Progenitor cell of endocrine pancreas (in vitro differentiated cells): ENCODE measurements around the gene ARHGAP25. TPM values are rescaled to one million over a fixed set of nuclear protein-coding genes. Genes with fewer than 3 reads are reported as not detected.

Experiments
- DNase-seq: peaks from one replicate; pipeline ENCODE4 v3.0.0; 2021; ENCODE audit warnings: low spot score; ENCODE audit not compliant: unreplicated experiment
- H3K27ac Mint-ChIP-seq: 2 replicates; pipeline ENCODE4 v1.8.0; 2021; ENCODE audit warnings: mild to moderate bottlenecking, moderate library complexity, mixed read lengths
- H3K27me3 Mint-ChIP-seq: 2 replicates; pipeline ENCODE4 v1.8.0; 2021; ENCODE audit warnings: mixed read lengths
- H3K36me3 Mint-ChIP-seq: 2 replicates; pipeline ENCODE4 v1.8.0; 2022; ENCODE audit warnings: mixed read lengths; ENCODE audit not compliant: insufficient read depth
- H3K4me1 Mint-ChIP-seq: 2 replicates; pipeline ENCODE4 v1.8.0; 2021; ENCODE audit warnings: low read depth, mixed read lengths
- H3K4me3 Mint-ChIP-seq: 2 replicates; pipeline ENCODE4 v1.8.0; 2021; ENCODE audit warnings: low read depth, mild to moderate bottlenecking, moderate library complexity, mixed read lengths
- H3K9me3 Mint-ChIP-seq: 2 replicates; pipeline ENCODE4 v1.8.0; 2021; ENCODE audit warnings: low read depth, mixed read lengths
- total RNA-seq: library from RNA; stranded (reverse); gene quantifications from 2 replicates; pipeline ENCODE4 v1.2.1, GENCODE V29; 2021
- TF ChIP-seq, protein P1 (sequence below): fragments of 200-600 bp; sonication (generic); IDR thresholded peaks from one replicate; pipeline ENCODE4 v1.5.0; 2021; ENCODE audit warnings: antibody characterized with exemption, mild to moderate bottlenecking; ENCODE audit not compliant: unreplicated experiment

Gene ARHGAP25
- total RNA-seq, 1 donor from 2014 or later, result 1.3 TPM

DNA sequence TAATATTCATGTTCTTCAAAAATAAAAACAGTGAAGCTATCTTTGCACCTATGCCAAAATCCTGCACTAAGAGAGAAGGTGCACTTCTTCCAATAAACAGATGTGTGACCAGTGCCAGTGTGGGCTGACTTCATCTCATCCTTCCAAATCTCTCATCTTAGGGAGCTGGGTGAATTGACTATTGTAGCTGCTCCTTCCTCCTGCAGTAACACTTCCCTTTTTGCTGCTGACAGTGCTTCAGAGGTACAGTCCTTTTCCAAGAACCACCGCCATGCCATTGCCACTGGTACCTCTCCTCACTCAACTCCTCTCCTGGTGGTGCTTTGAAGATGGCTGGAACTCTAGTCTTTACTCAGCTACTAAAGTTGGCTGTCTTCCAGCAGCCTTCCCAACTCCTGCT is 42.1 kb upstream of the ARHGAP25 start:
- Mint-ChIP-seq H3K4me3 (no peak overlapping the region), H3K27me3 (no peaks in the 10 kb centered on the region), H3K9me3 (peaks cover 7% of the 10 kb centered on the region), H3K27ac (no peak overlapping the region), H3K36me3 (no peaks in the 10 kb centered on the region), H3K4me1 (no peaks in the 10 kb centered on the region)
- TF ChIP-seq, protein P1, sequence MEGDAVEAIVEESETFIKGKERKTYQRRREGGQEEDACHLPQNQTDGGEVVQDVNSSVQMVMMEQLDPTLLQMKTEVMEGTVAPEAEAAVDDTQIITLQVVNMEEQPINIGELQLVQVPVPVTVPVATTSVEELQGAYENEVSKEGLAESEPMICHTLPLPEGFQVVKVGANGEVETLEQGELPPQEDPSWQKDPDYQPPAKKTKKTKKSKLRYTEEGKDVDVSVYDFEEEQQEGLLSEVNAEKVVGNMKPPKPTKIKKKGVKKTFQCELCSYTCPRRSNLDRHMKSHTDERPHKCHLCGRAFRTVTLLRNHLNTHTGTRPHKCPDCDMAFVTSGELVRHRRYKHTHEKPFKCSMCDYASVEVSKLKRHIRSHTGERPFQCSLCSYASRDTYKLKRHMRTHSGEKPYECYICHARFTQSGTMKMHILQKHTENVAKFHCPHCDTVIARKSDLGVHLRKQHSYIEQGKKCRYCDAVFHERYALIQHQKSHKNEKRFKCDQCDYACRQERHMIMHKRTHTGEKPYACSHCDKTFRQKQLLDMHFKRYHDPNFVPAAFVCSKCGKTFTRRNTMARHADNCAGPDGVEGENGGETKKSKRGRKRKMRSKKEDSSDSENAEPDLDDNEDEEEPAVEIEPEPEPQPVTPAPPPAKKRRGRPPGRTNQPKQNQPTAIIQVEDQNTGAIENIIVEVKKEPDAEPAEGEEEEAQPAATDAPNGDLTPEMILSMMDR, result no peak
- DNase-seq, result no peak

DNA sequence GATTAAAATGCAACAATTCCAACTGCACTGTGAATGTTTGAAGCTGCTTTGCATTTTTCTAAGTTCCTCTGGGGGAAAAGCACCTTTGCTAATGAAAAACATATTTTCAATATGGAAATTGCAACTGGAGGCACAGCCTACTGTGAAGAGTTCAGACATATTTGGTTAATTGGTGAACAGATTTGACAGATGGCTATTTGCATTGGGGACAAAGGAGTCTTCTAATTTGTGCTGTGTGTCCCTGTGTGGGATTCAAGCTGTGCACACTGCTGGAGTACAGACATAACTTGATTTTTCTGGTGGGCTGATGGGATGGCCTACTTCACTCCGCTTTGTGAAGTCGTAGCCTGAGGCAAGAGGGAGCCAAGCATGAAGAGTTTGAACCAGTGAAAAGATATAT is 40.7 kb upstream of the ARHGAP25 start:
- DNase-seq, result no peak
- Mint-ChIP-seq H3K4me3 (no peak overlapping the region), H3K4me1 (no peaks in the 10 kb centered on the region), H3K27ac (no peak overlapping the region), H3K9me3 (peaks cover 4% of the 10 kb centered on the region), H3K27me3 (no peaks in the 10 kb centered on the region), H3K36me3 (no peaks in the 10 kb centered on the region)
- TF ChIP-seq, protein P1, result no peak

DNA sequence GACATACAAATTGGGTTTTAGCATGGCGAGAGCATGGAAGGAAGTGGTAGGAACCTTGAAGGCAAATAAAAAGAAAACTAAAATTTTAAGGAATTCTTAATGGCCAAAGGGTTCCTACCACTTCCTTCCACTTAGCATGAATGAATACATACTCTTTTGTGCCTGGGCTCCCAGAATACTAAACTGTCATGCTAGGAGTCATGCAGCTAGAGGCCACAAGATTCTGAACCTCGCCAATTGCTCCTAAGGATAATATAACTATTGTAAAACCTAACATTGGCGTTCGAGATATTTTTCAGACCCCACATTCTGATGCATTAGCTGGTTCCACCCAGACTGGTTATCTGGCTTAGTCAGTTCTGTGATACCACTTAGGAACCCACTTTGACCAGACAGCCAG is 38.6 kb upstream of the ARHGAP25 start:
- H3K27me3 Mint-ChIP-seq, result no peaks in the 10 kb centered on the region

DNA sequence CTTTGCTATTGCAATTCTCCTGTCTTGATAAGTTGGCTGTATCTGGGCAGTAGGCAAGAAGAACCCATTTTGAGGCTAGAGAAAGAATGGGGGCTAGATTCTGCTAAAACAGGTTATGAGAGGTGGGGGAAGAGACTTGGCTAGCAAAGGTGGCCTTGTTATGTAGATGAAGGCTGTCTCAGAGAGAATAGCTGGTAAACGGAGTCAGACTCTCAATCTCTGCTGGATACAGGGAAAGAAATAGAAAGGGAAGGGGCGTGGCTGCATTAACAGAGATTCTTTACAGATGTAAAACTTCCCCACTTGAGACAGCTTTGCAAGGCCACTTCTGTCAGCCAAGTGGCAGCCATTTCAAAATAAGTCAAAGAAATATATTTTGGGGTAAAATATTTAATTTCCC is 38.1 kb upstream of the ARHGAP25 start:
- no peak for DNase-seq
- TF ChIP-seq, protein P1, result no peak
- H3K27ac Mint-ChIP-seq, result no peak overlapping the region
- H3K36me3 Mint-ChIP-seq, result peaks cover 1% of the 10 kb centered on the region
- no peaks in the 10 kb centered on the region for H3K4me1 Mint-ChIP-seq
- H3K9me3 Mint-ChIP-seq, result peaks cover 9% of the 10 kb centered on the region
- H3K4me3 Mint-ChIP-seq, result no peak overlapping the region
- H3K27me3 Mint-ChIP-seq, result no peaks in the 10 kb centered on the region

More for the DNA sequence above, 38.6 kb upstream of the ARHGAP25 start:
- Mint-ChIP-seq H3K27ac (no peak overlapping the region), H3K9me3 (peaks cover 9% of the 10 kb centered on the region), H3K4me3 (no peak overlapping the region), H3K36me3 (peaks cover 1% of the 10 kb centered on the region), H3K4me1 (no peaks in the 10 kb centered on the region)
- DNase-seq, result no peak
- TF ChIP-seq, protein P1, result no peak

DNA sequence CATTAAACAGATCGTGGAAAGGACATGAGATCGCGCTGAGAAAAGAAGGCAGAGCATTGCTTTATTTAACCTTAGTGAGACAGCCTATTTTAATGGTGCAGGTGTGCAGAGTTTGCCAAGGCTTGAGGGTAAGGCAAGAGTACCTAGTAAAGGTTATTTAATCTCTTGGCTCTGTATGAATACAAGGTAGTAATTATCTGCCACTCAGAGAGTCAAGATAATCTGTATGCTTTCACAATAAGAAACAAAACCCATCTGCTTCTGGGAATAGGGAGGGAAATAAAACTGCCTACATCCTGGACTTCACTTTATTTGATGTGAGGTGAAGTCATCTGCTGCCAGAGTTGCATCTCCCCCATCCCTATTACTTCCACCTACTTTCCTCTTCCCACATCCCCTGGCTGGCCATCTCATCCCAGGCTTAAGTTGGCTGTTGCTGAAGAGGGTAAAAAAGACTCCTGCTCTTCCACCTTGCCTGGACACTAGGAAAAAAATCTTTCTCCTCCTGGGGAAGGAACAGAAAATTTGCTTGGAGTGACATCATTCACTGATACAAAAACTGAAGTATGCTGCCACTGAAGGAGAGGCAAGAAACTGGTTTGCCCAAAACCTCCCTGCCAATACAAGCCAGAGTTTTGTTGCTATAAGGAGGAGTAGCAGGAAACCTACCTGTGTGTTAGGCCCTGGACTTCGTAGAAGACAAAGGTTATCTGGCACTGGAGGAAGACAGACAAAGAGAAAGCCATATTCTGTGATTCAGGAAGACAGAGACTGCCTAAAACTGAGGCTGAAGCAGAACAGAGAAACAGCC is 35.8 kb upstream of the ARHGAP25 start:
- H3K9me3 Mint-ChIP-seq, result peaks cover 9% of the 10 kb centered on the region
- H3K36me3 Mint-ChIP-seq, result peaks cover 1% of the 10 kb centered on the region
- TF ChIP-seq, protein P1, result no peak
- DNase-seq, result no peak
- no peak overlapping the region for H3K27ac Mint-ChIP-seq
- no peaks in the 10 kb centered on the region for H3K4me1 Mint-ChIP-seq
- no peak overlapping the region for H3K4me3 Mint-ChIP-seq
- no peaks in the 10 kb centered on the region for H3K27me3 Mint-ChIP-seq
